SU-DHL-6 (cell line): ENCODE measurements around the gene UCN3.

Experiments used
- CTCF ChIP-seq: fragments of 200-600 bp; sonication (generic); IDR thresholded peaks from one replicate; pipeline ENCODE4 v1.5.1; 2017; ENCODE audit warnings: antibody characterized with exemption, mild to moderate bottlenecking, low read length, moderate library complexity; ENCODE audit not compliant: insufficient read depth, poor library complexity, severe bottlenecking
- EZH2phosphoT487 ChIP-seq: fragments of 200-600 bp; sonication (generic), shearing (Covaris generic); conservative IDR thresholded peaks from 2 replicates; pipeline ENCODE4 v1.6.1; 2018; ENCODE audit warnings: mild to moderate bottlenecking, antibody characterized with exemption, low read length, moderate library complexity, mixed read lengths

- no peak for TF ChIP-seq CTCF
- no peak for TF ChIP-seq EZH2phosphoT487
Measured at GRCh38 chr10:5344746-5345145, 20.0 kb upstream of the UCN3 start.
